GM12874 (cell line): ENCODE data around the gene HOMER1.

Experiments used
- TF ChIP-seq, protein P1 (sequence below): IDR thresholded peaks from 2 replicates; pipeline ENCODE4 v1.5.1; 2011; ENCODE audit warnings: low read depth, mild to moderate bottlenecking, control low read depth, low read length, moderate library complexity; ENCODE audit not compliant: insufficient read depth

The HOMER1 gene

DNA sequence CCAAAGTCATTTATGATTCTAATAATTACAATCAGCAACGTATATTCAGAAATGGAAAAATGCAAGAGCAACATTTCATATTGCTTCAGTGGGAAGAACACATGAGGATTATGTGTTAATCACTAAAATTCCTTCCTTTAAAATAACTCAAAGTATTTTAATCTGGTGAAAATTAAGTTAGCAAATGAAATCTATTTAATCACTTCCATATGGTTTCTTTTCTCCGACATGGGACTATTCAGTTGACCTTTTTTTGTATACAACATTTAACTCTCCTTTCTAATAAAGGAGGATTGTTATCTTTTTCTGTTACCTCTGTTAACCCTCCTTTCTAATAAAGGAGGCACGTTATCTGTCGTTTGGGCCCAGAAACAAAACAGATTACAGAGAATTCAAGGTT lies 59.9 kb downstream of the HOMER1 start:
- TF ChIP-seq, protein P1, sequence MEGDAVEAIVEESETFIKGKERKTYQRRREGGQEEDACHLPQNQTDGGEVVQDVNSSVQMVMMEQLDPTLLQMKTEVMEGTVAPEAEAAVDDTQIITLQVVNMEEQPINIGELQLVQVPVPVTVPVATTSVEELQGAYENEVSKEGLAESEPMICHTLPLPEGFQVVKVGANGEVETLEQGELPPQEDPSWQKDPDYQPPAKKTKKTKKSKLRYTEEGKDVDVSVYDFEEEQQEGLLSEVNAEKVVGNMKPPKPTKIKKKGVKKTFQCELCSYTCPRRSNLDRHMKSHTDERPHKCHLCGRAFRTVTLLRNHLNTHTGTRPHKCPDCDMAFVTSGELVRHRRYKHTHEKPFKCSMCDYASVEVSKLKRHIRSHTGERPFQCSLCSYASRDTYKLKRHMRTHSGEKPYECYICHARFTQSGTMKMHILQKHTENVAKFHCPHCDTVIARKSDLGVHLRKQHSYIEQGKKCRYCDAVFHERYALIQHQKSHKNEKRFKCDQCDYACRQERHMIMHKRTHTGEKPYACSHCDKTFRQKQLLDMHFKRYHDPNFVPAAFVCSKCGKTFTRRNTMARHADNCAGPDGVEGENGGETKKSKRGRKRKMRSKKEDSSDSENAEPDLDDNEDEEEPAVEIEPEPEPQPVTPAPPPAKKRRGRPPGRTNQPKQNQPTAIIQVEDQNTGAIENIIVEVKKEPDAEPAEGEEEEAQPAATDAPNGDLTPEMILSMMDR: no peak

DNA sequence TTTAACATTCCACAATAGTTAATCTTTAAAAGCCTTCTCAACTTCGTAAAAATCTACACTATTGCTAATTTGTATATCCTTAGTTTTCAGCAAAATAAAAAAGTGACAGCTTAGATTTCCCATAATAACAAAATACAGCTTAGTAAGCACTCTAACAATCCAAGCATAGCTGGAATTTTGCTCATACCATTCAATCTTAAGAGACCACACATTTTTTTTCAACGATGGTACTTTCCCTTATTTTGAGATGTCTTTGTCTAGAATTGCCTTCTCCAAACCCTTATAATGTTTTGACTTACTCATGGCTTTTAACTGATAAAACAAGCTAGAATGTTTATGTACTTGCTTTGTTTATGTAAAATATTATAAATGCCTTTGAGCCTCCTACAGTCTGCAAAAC lies 65.6 kb downstream of the HOMER1 start:
- TF ChIP-seq, protein P1: no peak

DNA sequence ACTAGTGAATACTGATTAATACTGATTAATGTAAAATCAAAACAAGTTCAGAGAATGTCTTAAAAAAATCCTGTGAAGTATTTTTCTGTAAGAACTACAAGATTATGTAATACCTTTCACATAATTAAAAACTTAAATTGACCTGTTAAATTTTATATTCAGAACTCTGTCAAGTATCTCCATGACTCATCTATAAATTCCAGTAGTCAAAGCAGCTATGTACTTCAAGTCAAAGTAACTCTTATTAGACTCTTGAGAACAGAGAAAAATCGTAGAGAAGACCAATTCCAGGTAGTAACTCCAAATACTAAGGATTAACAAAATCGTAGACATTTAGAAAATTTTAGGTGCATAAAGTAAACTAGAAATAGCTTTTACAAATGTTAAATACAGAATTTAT lies 77.1 kb downstream of the HOMER1 start:
- TF ChIP-seq, protein P1: no peak

DNA sequence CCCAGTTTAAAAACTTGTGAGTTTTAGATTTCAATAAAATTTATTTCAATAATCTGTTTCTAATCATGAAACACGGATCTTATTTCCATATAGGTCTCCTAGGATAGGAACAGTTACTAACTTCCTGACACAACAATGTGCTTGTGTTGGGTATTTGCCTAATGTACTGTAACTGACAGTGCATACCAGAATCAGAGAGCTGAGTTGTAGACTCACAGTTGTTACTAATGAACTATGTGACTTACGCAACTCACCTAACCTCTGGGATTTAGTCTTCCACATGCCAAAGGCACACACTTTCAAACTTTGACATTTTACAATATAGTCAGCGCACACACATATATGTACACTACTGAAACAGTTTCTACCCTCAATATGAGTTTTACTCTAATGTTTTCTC lies 77.7 kb downstream of the HOMER1 start:
- TF ChIP-seq, protein P1: no peak

DNA sequence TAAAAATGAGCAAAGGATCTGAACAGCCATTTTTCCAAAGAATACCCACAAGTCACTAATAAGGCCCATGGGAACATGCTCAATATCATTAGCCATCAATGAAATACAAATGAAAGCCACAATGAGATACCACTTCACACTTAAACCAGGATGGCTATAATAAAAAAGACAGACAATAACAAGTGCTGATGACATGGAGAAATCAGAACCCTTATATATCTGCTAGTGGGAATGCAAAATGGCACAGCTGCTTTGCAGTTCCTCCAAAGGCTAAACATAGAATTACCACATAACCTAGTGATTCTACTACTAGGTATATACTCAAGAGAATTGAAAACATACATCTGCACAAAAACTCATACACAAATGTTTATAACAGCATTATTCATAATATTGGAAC lies 83.7 kb downstream of the HOMER1 start:
- TF ChIP-seq, protein P1: no peak

DNA sequence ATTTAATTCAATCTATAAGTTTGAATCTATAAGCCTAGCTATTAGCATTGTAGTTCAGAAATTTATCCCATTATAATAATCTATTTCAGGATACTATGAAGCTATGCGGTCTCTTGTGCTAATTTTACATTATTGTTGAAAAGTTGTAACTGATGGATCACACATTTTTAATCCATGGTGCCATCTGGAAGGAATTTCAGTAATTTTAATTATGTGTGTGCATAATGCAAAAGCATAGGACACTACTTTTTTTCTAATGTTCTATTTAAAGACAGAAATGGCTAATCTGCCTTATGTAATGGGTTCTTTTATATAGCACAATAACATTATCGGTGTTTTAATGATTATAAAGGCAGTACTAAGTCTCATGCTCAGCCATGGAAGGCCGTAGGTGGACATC lies 90.6 kb downstream of the HOMER1 start:
- TF ChIP-seq, protein P1: no peak

DNA sequence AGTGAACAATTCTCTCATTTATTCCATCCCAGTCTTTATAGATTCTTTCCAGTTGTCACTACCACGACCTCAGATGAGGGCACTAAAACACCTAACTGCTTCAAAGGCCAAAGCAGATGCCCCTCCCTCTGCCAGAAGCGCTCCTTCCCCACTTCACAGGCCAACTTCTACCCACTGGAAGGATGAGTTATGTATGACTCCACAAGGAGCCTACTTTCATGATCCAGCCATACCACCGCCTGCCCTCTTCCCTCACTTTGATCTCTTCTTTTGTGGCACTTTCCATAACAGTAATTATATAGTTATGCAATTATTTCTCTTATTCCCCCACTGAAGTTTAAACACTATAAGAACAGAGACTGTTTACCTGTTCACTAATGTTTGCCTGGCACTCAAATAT lies 93.7 kb downstream of the HOMER1 start:
- TF ChIP-seq, protein P1: no peak

DNA sequence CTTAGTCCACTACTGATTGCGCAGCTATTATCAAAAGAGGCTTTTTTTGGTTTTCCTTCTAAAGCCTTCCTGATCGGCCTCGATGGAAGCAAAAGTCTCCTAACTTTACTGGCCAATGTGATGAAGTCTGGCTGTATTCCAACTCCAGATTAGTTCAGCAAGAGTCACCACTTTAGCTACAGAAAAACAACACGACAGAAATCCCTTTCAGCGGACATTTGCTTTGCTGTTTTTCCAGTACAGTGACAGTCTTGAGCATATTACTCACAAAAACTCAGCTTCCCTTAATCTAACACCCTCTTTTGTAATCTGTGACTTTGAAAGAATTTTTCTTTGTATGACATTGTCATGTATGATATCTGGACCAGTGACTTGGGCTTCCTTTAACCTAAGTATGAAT lies 95.7 kb downstream of the HOMER1 start:
- TF ChIP-seq, protein P1: no peak
